ENCODE data around the gene MAP2K7. TPM values are rescaled to one million over a fixed set of nuclear protein-coding genes. Genes with fewer than 3 reads are reported as not detected.

MAP2K7 gene
- total and polyA plus RNA-seq, 2 donors, result 8.0 to 45.4 TPM

DNA sequence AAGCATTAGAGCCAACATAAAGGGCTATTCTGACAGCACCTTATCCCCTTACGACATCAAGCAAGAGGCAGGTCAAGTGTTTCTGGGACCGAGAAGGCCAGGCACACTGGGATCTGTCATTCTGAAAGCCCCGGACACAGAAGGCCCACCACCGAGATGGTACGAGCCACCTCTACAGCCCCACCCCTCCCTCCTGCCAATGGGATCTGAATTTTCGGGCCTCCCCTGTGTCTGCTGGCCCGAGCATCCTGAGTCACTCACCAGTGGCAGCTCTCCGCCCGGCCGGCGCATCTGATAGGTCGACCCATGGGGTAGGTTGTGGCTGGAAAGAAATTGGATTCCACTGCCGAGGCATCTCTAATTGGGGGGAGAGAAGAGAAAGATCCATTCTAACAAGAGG lies 37.2 kb downstream of the MAP2K7 start:
- Histone ChIP-seq H3K27ac (ENCODE audit: low read depth in 1 of 2, low read length in 1 of 2) (no peak overlapping the region), H3K9me3 (ENCODE audit: control insufficient read depth in 2 of 2, insufficient read depth in 1 of 2, low read length in 1 of 2) (no peaks in the 10 kb centered on the region), H3K27me3 (ENCODE audit: control insufficient read depth in 2 of 2, insufficient read depth in 1 of 2, low read length in 1 of 2) (no peaks in the 10 kb centered on the region), H3K36me3 (ENCODE audit: control insufficient read depth in 2 of 2, insufficient read depth in 2 of 2, low read length in 1 of 2) (peaks cover 24 to 29% of the 10 kb centered on the region in 2 donors), H3K4me1 (ENCODE audit: control insufficient read depth in 2 of 2, insufficient read depth in 2 of 2, low read length in 2 of 2) (peaks cover 8 to 15% of the 10 kb centered on the region in 2 donors), H3K4me3 (ENCODE audit: low read length in 2 of 2) (no peak overlapping the region)
- 97% methylated on average over 13 of the region's 13 CpGs for WGBS
- no peak for DNase-seq (ENCODE audit: low read depth in 6 of 9, low spot score in 9 of 9)

DNA sequence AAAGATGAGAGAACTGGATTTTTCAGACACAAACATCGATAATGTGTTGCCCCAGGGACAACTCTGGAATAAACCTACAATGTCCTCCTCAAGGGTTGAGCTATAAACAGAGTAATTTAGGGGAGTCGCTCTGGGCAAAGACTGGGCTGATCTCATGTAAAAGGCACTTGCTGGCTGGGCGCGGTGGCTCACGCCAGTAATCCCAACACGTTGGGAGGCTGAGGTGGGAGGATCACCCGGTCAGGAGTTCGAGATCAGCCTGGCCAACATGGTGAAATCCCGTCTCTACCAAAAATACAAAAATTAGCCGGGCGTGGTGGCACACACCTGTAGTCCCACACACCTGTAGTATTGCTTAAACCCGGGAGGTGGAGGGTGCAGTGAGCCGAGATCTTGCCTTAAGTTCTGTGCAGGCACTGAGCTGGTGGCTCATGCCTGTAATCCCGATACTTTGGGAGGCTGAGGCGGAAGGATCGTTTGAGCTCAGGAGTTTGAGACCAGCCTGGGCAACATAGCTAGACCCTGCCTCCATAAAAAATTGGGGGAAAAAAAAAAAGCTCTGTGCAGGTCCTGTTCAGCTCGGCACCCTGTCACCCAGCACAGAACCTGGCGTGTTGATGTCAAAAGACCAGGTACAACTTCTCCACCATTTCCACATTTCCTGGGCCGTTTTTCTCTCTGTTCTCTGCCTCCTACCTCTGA lies 38.4 kb downstream of the MAP2K7 start:
- Histone ChIP-seq H3K4me1 (ENCODE audit: control insufficient read depth in 2 of 2, insufficient read depth in 2 of 2, low read length in 2 of 2) (peaks cover 8 to 15% of the 10 kb centered on the region in 2 donors), H3K9me3 (ENCODE audit: control insufficient read depth in 2 of 2, insufficient read depth in 1 of 2, low read length in 1 of 2) (no peaks in the 10 kb centered on the region), H3K27me3 (ENCODE audit: control insufficient read depth in 2 of 2, insufficient read depth in 1 of 2, low read length in 1 of 2) (no peaks in the 10 kb centered on the region), H3K36me3 (ENCODE audit: control insufficient read depth in 2 of 2, insufficient read depth in 2 of 2, low read length in 1 of 2) (peaks cover 17 to 19% of the 10 kb centered on the region in 2 donors), H3K27ac (ENCODE audit: low read depth in 1 of 2, low read length in 1 of 2) (no peak overlapping the region), H3K4me3 (ENCODE audit: low read length in 2 of 2) (no peak overlapping the region)
- WGBS, result 97% methylated on average over 19 of the region's 19 CpGs
- no peak for DNase-seq (ENCODE audit: low read depth in 6 of 9, low spot score in 9 of 9)

DNA sequence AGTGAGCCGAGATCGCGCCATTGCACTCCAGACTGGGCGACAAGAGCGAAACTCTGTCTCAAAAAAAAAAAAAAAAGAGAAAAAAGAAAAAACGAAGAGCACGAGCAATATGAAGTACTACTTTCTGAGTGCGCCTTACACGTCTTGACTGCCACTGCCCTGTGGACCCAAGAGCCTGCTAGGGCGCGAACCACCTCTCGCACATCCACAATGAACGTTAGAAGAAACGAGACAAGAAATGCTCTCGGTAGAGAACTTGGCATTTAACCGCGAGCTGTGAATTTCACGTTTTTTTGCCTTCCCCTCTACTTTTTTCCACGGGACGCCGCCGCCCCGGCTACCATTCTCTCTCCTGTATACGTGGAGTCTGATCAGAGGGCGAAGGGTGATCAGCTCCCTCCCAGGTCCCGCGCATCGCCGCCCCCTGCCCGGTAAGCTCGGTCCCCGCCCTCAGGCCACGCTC lies 39.3 kb downstream of the MAP2K7 start:
- Histone ChIP-seq H3K36me3 (ENCODE audit: control insufficient read depth in 2 of 2, insufficient read depth in 2 of 2, low read length in 1 of 2) (peaks cover 11 to 14% of the 10 kb centered on the region in 2 donors), H3K27me3 (ENCODE audit: control insufficient read depth in 2 of 2, insufficient read depth in 1 of 2, low read length in 1 of 2) (no peaks in the 10 kb centered on the region), H3K9me3 (ENCODE audit: control insufficient read depth in 2 of 2, insufficient read depth in 1 of 2, low read length in 1 of 2) (no peaks in the 10 kb centered on the region), H3K4me3 (ENCODE audit: low read length in 2 of 2) (peak overlapping the region; percentile 86 to 94), H3K27ac (ENCODE audit: low read depth in 1 of 2, low read length in 1 of 2) (peak overlapping the region; percentile 81 to 96), H3K4me1 (ENCODE audit: control insufficient read depth in 2 of 2, insufficient read depth in 2 of 2, low read length in 2 of 2) (peaks cover 8 to 15% of the 10 kb centered on the region in 2 donors)
- no peak for DNase-seq (ENCODE audit: low read depth in 6 of 9, low spot score in 9 of 9)
- 7% methylated on average over 33 of the region's 33 CpGs for WGBS

DNA sequence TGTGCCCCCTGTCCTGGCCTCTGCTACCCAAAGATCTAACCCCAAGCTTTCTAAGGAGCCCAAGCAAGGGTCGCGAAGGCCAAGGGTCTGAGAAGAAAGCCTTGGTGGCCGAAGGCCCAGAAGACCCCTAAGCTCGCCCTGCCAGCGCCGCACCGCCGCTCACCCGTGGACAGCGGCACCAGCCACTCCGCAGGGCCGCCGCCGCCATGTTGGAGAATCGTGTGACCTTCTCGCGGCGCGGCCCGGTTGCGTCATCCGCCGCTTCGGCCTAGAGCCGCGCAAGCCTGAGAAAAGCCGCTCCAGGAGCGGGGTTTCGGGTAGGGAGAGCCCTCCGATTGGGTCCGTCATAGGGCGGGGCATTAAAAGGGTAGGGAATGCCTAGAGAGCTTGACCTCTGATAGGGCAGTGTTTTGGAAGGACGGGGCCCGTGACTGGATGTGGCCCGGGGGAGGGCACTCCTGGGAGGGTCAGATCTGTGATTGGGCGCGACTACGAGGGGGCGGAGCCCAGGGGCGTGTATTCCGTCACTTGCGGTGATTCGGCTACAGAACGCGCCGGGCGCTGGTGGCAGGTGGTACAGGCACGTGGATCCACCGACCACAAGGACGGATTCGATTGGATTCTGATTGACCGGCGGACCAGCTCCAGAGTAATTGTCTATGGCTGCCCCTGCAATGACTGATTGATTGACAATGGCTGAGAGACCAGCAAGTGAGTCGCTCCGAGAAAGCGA lies 39.9 kb downstream of the MAP2K7 start, which contains the start of gene TIMM44:
Gene TIMM44 (minus strand): TSS at position 223 of the 733 bp plus-strand sequence. CDS start 15 bp downstream, at position 208.
- H3K36me3 ChIP-seq (ENCODE audit: control insufficient read depth in 2 of 2, insufficient read depth in 2 of 2, low read length in 1 of 2), result peaks cover 11 to 14% of the 10 kb centered on the region in 2 donors
- no peaks in the 10 kb centered on the region for H3K9me3 ChIP-seq (ENCODE audit: control insufficient read depth in 2 of 2, insufficient read depth in 1 of 2, low read length in 1 of 2)
- H3K27me3 ChIP-seq (ENCODE audit: control insufficient read depth in 2 of 2, insufficient read depth in 1 of 2, low read length in 1 of 2), result no peaks in the 10 kb centered on the region
- peaks cover 8 to 15% of the 10 kb centered on the region in 2 donors for H3K4me1 ChIP-seq (ENCODE audit: control insufficient read depth in 2 of 2, insufficient read depth in 2 of 2, low read length in 2 of 2)
- peak within 1 kb of the TSS; percentile 86 to 94 for H3K4me3 ChIP-seq (ENCODE audit: low read length in 2 of 2)
- under 1% methylated on average over 56 of the region's 56 CpGs for WGBS
- peak; percentile 92 to 99 (median 97) for DNase-seq (ENCODE audit: low read depth in 6 of 9, low spot score in 9 of 9)
- peak within 1 kb of the TSS; percentile 81 to 96 for H3K27ac ChIP-seq (ENCODE audit: low read depth in 1 of 2, low read length in 1 of 2)

DNA sequence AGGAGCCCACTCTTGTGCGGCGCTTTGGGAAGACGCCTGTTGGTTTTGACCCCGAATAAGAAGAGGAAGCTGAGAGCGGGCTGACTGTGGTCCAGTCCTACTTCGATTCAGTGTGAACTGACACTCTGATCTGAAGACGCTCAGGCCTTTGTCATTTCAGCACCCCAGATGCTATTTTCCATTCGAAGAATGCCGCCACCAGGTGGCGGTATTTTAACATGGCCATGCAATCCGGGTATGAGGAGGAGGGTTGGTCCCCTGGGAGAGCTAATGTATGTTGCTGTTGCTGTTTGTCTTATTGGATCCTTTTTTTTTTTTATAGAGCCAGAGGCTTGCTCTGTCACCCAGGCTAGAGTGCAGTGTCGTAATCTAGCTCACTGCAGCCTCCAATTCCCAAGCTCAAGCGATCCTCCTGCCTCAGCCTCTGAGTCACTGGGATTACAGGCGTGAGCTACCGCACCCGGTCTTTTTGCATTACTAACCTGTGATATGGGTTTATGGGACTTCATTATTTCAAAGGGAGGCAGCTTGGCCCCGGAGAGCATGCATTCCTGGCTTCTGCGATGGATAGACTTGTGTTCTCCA lies 40.6 kb downstream of the MAP2K7 start:
- peaks cover 8 to 15% of the 10 kb centered on the region in 2 donors for H3K4me1 ChIP-seq (ENCODE audit: control insufficient read depth in 2 of 2, insufficient read depth in 2 of 2, low read length in 2 of 2)
- peak overlapping the region; percentile 86 to 94 for H3K4me3 ChIP-seq (ENCODE audit: low read length in 2 of 2)
- H3K36me3 ChIP-seq (ENCODE audit: control insufficient read depth in 2 of 2, insufficient read depth in 2 of 2, low read length in 1 of 2), result peaks cover 11% of the 10 kb centered on the region in 2 donors
- DNase-seq (ENCODE audit: low read depth in 6 of 9, low spot score in 9 of 9), result peak; percentile 73 to 95 (median 91)
- 31% methylated on average over 18 of the region's 18 CpGs for WGBS
- no peaks in the 10 kb centered on the region for H3K27me3 ChIP-seq (ENCODE audit: control insufficient read depth in 2 of 2, insufficient read depth in 1 of 2, low read length in 1 of 2)
- peak overlapping the region; percentile 81 to 83 for H3K27ac ChIP-seq (ENCODE audit: low read depth in 1 of 2, low read length in 1 of 2)
- H3K9me3 ChIP-seq (ENCODE audit: control insufficient read depth in 2 of 2, insufficient read depth in 1 of 2, low read length in 1 of 2), result no peaks in the 10 kb centered on the region

DNA sequence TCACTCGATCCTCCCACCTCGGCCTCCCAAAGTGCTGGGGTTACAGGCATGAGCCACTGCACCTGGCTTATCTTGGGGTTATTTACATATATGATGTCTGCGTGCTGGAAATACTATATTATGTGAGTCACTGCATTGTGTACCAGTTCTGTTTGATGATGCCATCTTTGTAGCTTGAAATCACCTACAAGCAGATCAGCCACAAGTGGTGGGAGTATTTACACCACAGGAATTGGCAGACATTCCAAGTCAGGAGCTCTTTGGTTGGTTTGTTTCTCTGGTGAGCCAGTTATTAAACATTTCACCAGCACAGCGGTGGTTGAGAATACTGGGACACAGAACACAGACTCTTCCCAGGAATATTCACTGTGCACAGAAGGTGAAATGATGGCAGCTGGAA lies 44.3 kb downstream of the MAP2K7 start:
- H3K4me3 ChIP-seq (ENCODE audit: low read length in 2 of 2), result no peak overlapping the region
- no peak for DNase-seq (ENCODE audit: low read depth in 6 of 9, low spot score in 9 of 9)
- no peaks in the 10 kb centered on the region for H3K36me3 ChIP-seq (ENCODE audit: control insufficient read depth in 2 of 2, insufficient read depth in 2 of 2, low read length in 1 of 2)
- H3K4me1 ChIP-seq (ENCODE audit: control insufficient read depth in 2 of 2, insufficient read depth in 2 of 2, low read length in 2 of 2), result peaks cover 2 to 7% of the 10 kb centered on the region in 2 donors
- 97% methylated on average over 4 of the region's 4 CpGs for WGBS
- no peaks in the 10 kb centered on the region for H3K27me3 ChIP-seq (ENCODE audit: control insufficient read depth in 2 of 2, insufficient read depth in 1 of 2, low read length in 1 of 2)
- H3K9me3 ChIP-seq (ENCODE audit: control insufficient read depth in 2 of 2, insufficient read depth in 1 of 2, low read length in 1 of 2), result no peaks in the 10 kb centered on the region
- no peak overlapping the region for H3K27ac ChIP-seq (ENCODE audit: low read depth in 1 of 2, low read length in 1 of 2)

DNA sequence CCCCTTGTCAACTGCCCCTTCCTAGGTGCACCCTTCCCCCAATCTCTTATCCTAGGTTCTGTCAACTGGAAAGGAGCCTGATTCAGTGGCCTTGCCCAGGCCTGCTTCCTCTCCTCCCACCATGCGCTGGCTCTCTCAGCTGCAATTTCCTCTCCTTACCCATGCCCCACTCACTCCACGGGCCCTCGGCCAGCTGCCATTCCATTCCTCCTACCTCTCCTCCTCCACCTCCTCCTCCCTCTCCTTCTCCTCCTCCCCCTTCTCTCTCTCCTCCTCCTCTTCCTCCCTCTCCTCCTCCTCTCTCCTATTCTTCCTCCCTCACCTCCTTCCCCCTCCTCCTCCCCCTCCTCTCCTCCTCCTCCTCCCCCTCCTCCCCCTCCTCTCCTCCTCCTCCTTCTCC lies 49.4 kb downstream of the MAP2K7 start:
- no peaks in the 10 kb centered on the region for H3K27me3 ChIP-seq (ENCODE audit: control insufficient read depth in 2 of 2, insufficient read depth in 1 of 2, low read length in 1 of 2)
- peaks cover 0 to 2% of the 10 kb centered on the region in 2 donors for H3K4me1 ChIP-seq (ENCODE audit: control insufficient read depth in 2 of 2, insufficient read depth in 2 of 2, low read length in 2 of 2)
- H3K4me3 ChIP-seq (ENCODE audit: low read length in 2 of 2), result no peak overlapping the region
- H3K9me3 ChIP-seq (ENCODE audit: control insufficient read depth in 2 of 2, insufficient read depth in 1 of 2, low read length in 1 of 2), result no peaks in the 10 kb centered on the region
- WGBS, result 43% methylated on average over 3 of the region's 3 CpGs
- no peak overlapping the region for H3K27ac ChIP-seq (ENCODE audit: low read depth in 1 of 2, low read length in 1 of 2)
- H3K36me3 ChIP-seq (ENCODE audit: control insufficient read depth in 2 of 2, insufficient read depth in 2 of 2, low read length in 1 of 2), result peaks cover 4 to 8% of the 10 kb centered on the region in 2 donors
- DNase-seq (ENCODE audit: low read depth in 6 of 9, low spot score in 9 of 9), result no peak

DNA sequence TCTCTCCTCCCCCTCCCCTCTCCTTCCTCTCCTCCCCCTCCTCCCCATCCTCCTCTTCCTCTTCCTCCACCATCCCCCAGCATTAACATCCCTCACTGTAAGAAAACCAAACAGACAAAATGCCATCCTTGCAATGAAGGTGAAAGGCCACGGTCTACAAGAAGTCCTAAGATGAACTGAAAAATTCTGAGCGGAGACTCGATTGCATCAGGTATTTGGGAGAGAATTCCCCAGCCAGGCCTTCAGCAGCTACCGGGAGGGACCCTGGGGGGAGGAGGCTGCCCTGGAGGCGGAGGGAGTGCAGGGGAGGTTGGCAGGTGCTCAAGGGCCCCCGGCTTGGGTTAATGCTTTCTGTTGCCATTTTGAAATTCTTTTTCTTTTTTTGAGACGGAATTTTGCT lies 49.9 kb downstream of the MAP2K7 start:
- DNase-seq (ENCODE audit: low read depth in 6 of 9, low spot score in 9 of 9), result no peak
- H3K9me3 ChIP-seq (ENCODE audit: control insufficient read depth in 2 of 2, insufficient read depth in 1 of 2, low read length in 1 of 2), result no peaks in the 10 kb centered on the region
- H3K27ac ChIP-seq (ENCODE audit: low read depth in 1 of 2, low read length in 1 of 2), result no peak overlapping the region
- no peaks in the 10 kb centered on the region for H3K27me3 ChIP-seq (ENCODE audit: control insufficient read depth in 2 of 2, insufficient read depth in 1 of 2, low read length in 1 of 2)
- H3K36me3 ChIP-seq (ENCODE audit: control insufficient read depth in 2 of 2, insufficient read depth in 2 of 2, low read length in 1 of 2), result peaks cover 8 to 13% of the 10 kb centered on the region in 2 donors
- 88% methylated on average over 7 of the region's 7 CpGs for WGBS
- no peak overlapping the region for H3K4me3 ChIP-seq (ENCODE audit: low read length in 2 of 2)
- peaks cover 0 to 2% of the 10 kb centered on the region in 2 donors for H3K4me1 ChIP-seq (ENCODE audit: control insufficient read depth in 2 of 2, insufficient read depth in 2 of 2, low read length in 2 of 2)

DNA sequence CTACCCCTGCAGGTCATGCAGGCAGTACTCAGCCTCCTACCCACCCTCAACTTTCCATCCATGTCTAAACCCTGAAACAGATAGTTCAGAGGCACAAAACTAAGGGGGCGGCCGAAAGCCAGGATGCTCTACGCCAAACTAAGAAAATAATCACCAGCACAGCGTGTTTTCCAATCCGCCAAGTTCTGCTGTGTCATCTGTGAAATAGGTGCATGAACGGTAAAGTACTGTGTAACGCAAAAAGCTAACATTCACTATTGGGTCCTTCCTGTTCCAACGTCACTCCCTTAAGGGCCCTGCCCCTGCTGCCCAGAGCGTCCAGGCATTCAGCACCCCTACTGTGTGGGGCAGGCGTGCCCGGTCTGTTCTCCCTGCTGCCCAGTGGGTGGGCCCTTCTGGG lies 52.0 kb downstream of the MAP2K7 start:
- no peak overlapping the region for H3K27ac ChIP-seq (ENCODE audit: low read depth in 1 of 2, low read length in 1 of 2)
- H3K36me3 ChIP-seq (ENCODE audit: control insufficient read depth in 2 of 2, insufficient read depth in 2 of 2, low read length in 1 of 2), result peaks cover 19 to 27% of the 10 kb centered on the region in 2 donors
- peaks cover 0 to 2% of the 10 kb centered on the region in 2 donors for H3K4me1 ChIP-seq (ENCODE audit: control insufficient read depth in 2 of 2, insufficient read depth in 2 of 2, low read length in 2 of 2)
- H3K4me3 ChIP-seq (ENCODE audit: low read length in 2 of 2), result no peak overlapping the region
- 96% methylated on average over 11 of the region's 11 CpGs for WGBS
- H3K9me3 ChIP-seq (ENCODE audit: control insufficient read depth in 2 of 2, insufficient read depth in 1 of 2, low read length in 1 of 2), result no peaks in the 10 kb centered on the region
- H3K27me3 ChIP-seq (ENCODE audit: control insufficient read depth in 2 of 2, insufficient read depth in 1 of 2, low read length in 1 of 2), result no peaks in the 10 kb centered on the region
- DNase-seq (ENCODE audit: low read depth in 6 of 9, low spot score in 9 of 9), result peak in 1 of 9 donors; percentile 14
